HepG2 (cell line): Measurements from ENCODE around the gene ZNF800.

ENCODE experiments used
- EP300 ChIP-seq, 3 experiments: sonication (generic) in 1 of 3; formaldehyde crosslinking in 1 of 3; IDR thresholded peaks; 2 replicates each; pipeline versions ENCODE4 v1.5.1 to v1.6.1; 2011 to 2020; ENCODE audit warnings: low read depth in 2 of 3, low read length in 2 of 3, borderline replicate concordance in 1 of 3, improper control_type of control experiment in 1 of 3, mild to moderate bottlenecking in 1 of 3, missing genetic modification reagents in 1 of 3, moderate library complexity in 1 of 3
- EZH2 ChIP-seq: conservative IDR thresholded peaks from 2 replicates; pipeline ENCODE4 v1.6.1; 2012; ENCODE audit warnings: mild to moderate bottlenecking, low read depth, low read length, moderate library complexity
- FOSL2 ChIP-seq: sonication (generic); formaldehyde crosslinking; IDR thresholded peaks from 2 replicates; pipeline ENCODE4 v1.4.0; 2020; ENCODE audit warnings: missing genetic modification reagents
- MYPOP ChIP-seq: sonication (generic); formaldehyde crosslinking; IDR thresholded peaks from 2 replicates; pipeline ENCODE4 v1.8.1; 2023; ENCODE audit warnings: mild to moderate bottlenecking, moderate library complexity, missing genetic modification reagents
- NCOR1 ChIP-seq: fragments of 200-600 bp; sonication (generic); IDR thresholded peaks from 2 replicates; pipeline ENCODE4 v1.7.0; 2017; ENCODE audit warnings: antibody characterized with exemption, low read length, borderline replicate concordance
- NR2F6 ChIP-seq, 2 experiments: IDR thresholded peaks; 2 replicates each; pipeline ENCODE4 v1.6.1; 2016; ENCODE audit warnings: antibody characterized with exemption in 1 of 2, mild to moderate bottlenecking in 1 of 2
- SP2 ChIP-seq: sonication (generic); formaldehyde crosslinking; IDR thresholded peaks from 2 replicates; pipeline ENCODE4 v1.5.1; 2020; ENCODE audit warnings: mild to moderate bottlenecking, missing genetic modification reagents
- ZBTB49 ChIP-seq: sonication (generic); formaldehyde crosslinking; IDR thresholded peaks from 2 replicates; pipeline ENCODE4 v1.4.0; 2020; ENCODE audit warnings: missing genetic modification reagents, borderline replicate concordance
- ZNF232 ChIP-seq: sonication (generic); formaldehyde crosslinking; IDR thresholded peaks from 2 replicates; pipeline ENCODE4 v1.4.0; 2020; ENCODE audit warnings: missing genetic modification reagents, borderline replicate concordance
- ZNF30 ChIP-seq: sonication (generic); formaldehyde crosslinking; IDR thresholded peaks from 2 replicates; pipeline ENCODE4 v1.5.0; 2020; ENCODE audit warnings: mild to moderate bottlenecking, missing genetic modification reagents

GRCh38 chr7:127346575-127347256 is 45.8 kb downstream of the ZNF800 start:
- TF ChIP-seq EZH2 (no peak), ZBTB49 (CRISPR knock-in tag) (no peak), MYPOP (CRISPR knock-in tag) (no peak), NR2F6 (IDR thresholded peaks at IDR 0.05) (no peak), NR2F6 (CRISPR knock-in tag; IDR thresholded peaks at IDR 0.05) (no peak), NCOR1 (no peak), ZNF232 (CRISPR knock-in tag) (no peak), ZNF30 (no peak), FOSL2 (CRISPR knock-in tag) (no peak), EP300 (IDR thresholded peaks at IDR 0.05; ENCODE audit: low read depth in 2 of 2, low read length in 2 of 2) (no peak), EP300 (CRISPR knock-in tag; IDR thresholded peaks at IDR 0.05; ENCODE audit: borderline replicate concordance) (no peak), SP2 (CRISPR knock-in tag) (no peak)
